GM12891 (cell line): ENCODE measurements around the gene CTNNA1.
A peak's percentile ranks its signal among the peaks of the same experiment; 100 is the strongest.
"Not testable (repeated sequence)": the region's sequence is repeated elsewhere in the genome, so short reads cannot be mapped to it uniquely, and the experiment has no call there.

ENCODE experiments used
- DNase-seq: peaks from one replicate; pipeline ENCODE4 v3.0.0; 2011; ENCODE audit warnings: low spot score; ENCODE audit not compliant: insufficient read length
- FAIRE-seq: peaks from 2 replicates; lab custom pipeline; 2011; peaks lifted over from hg19 to GRCh38; lab: Jason Lieb, UNC
- PAX5 ChIP-seq: IDR thresholded peaks from 2 replicates; pipeline ENCODE4 v1.6.1; 2011; ENCODE audit warnings: low read length, moderate library complexity, mild to moderate bottlenecking; ENCODE audit not compliant: insufficient read depth, severe bottlenecking
- POLR2A ChIP-seq: IDR thresholded peaks from 2 replicates; pipeline ENCODE4 v1.6.1; 2011; ENCODE audit warnings: low read depth, low read length, control low read depth
- POLR2AphosphoS5 ChIP-seq: IDR thresholded peaks from 2 replicates; pipeline ENCODE4 v1.6.1; 2011; ENCODE audit warnings: low read depth, low read length, control low read depth
- POU2F2 ChIP-seq: IDR thresholded peaks from 2 replicates; pipeline ENCODE4 v1.6.1; 2011; ENCODE audit warnings: low read depth, mild to moderate bottlenecking, control low read depth, low read length, moderate library complexity
- SPI1 ChIP-seq: IDR thresholded peaks from 2 replicates; pipeline ENCODE4 v1.6.1; 2011; ENCODE audit warnings: low read depth, low read length, control low read depth
- TAF1 ChIP-seq: IDR thresholded peaks from 2 replicates; pipeline ENCODE4 v1.6.1; 2011; ENCODE audit warnings: low read depth, low read length, control low read depth

Gene CTNNA1

GRCh38 chr5:138753794-138754698 lies 821 bp downstream of the CTNNA1 start:
- peak; percentile 55 for FAIRE-seq
- no peak for DNase-seq

GRCh38 chr5:138754699-138755057 lies 1.5 kb downstream of the CTNNA1 start:
- no peak for FAIRE-seq

More at GRCh38 chr5:138753794-138754698, 821 bp downstream of the CTNNA1 start:
- TF ChIP-seq PAX5 (no peak), SPI1 (no peak), POLR2AphosphoS5 (no peak), POLR2A (no peak), POU2F2 (no peak), TAF1 (no peak)

GRCh38 chr5:138755084-138755748 lies 2.0 kb downstream of the CTNNA1 start:
- DNase-seq (no peak), FAIRE-seq (no peak)

More at GRCh38 chr5:138754699-138755057, 1.5 kb downstream of the CTNNA1 start:
- DNase-seq = no peak
- TF ChIP-seq POLR2A = no peak
- TF ChIP-seq SPI1 = no peak
- TF ChIP-seq POU2F2 = no peak
- TF ChIP-seq POLR2AphosphoS5 = no peak
- TF ChIP-seq TAF1 = no peak
- no peak for TF ChIP-seq PAX5

GRCh38 chr5:138757061-138757776 lies 4.0 kb downstream of the CTNNA1 start:
- TF ChIP-seq SPI1 = no peak
- DNase-seq = no peak

More at GRCh38 chr5:138755084-138755748, 2.0 kb downstream of the CTNNA1 start:
- TF ChIP-seq POU2F2 (no peak), POLR2A (no peak), POLR2AphosphoS5 (no peak), PAX5 (no peak), SPI1 (no peak), TAF1 (no peak)

GRCh38 chr5:138760448-138761110 lies 7.4 kb downstream of the CTNNA1 start:
- no peak for TF ChIP-seq TAF1
- TF ChIP-seq POLR2A = no peak
- no peak for TF ChIP-seq POU2F2
- no peak for TF ChIP-seq POLR2AphosphoS5
- no peak for TF ChIP-seq PAX5
- TF ChIP-seq SPI1 = no peak
- FAIRE-seq = peak; percentile 45
- no peak for DNase-seq

More at GRCh38 chr5:138757061-138757776, 4.0 kb downstream of the CTNNA1 start:
- no peak for FAIRE-seq

- DNase-seq, FAIRE-seq: not testable (repeated sequence)
Observed at GRCh38 chr5:138761115-138761514, 7.9 kb downstream of the CTNNA1 start.

GRCh38 chr5:138761670-138762069 lies 8.4 kb downstream of the CTNNA1 start:
- not testable (repeated sequence) for DNase-seq, FAIRE-seq

- FAIRE-seq = no peak
- TF ChIP-seq POLR2AphosphoS5 = no peak
- TF ChIP-seq POU2F2 = no peak
- TF ChIP-seq POLR2A = no peak
- no peak for TF ChIP-seq PAX5
- no peak for TF ChIP-seq TAF1
- no peak for TF ChIP-seq SPI1
Observed at GRCh38 chr5:138762110-138762509, 8.9 kb downstream of the CTNNA1 start.

GRCh38 chr5:138763037-138763778 lies 10.0 kb downstream of the CTNNA1 start:
- no peak for DNase-seq
- FAIRE-seq = no peak
- no peak for TF ChIP-seq SPI1
- no peak for TF ChIP-seq POLR2AphosphoS5
- no peak for TF ChIP-seq TAF1
- TF ChIP-seq POLR2A = no peak
- no peak for TF ChIP-seq POU2F2
- TF ChIP-seq PAX5 = no peak

More at GRCh38 chr5:138762110-138762509, 8.9 kb downstream of the CTNNA1 start:
- no peak for DNase-seq

GRCh38 chr5:138770291-138770690 lies 17.1 kb downstream of the CTNNA1 start:
- no peak for TF ChIP-seq PAX5
- no peak for TF ChIP-seq TAF1
- TF ChIP-seq POU2F2 = no peak
- no peak for TF ChIP-seq SPI1
- TF ChIP-seq POLR2A = no peak
- no peak for TF ChIP-seq POLR2AphosphoS5
- FAIRE-seq (no peak), DNase-seq (no peak)
